IMR-90 (cell line): Measurements from ENCODE around the gene ZBP1. TPM values are rescaled to one million over a fixed set of nuclear protein-coding genes. Genes with fewer than 3 reads are reported as not detected.

Experiments used
- ATAC-seq: fragments of 200-7000 bp; cut with Tn5 transposase; 2 replicates; pipeline ENCODE4 v1.9.1; 2020; ENCODE audit warnings: low read depth, mild to moderate bottlenecking, moderate library complexity
- BruUV-seq: library from RNA; stranded (reverse); fragments of 400-500 nt; replicated peaks from 2 replicates; lab custom pipeline; 2021; lab: Mats Ljungman, UMichigan
- CTCF ChIA-PET: fragments of 300-600 bp; formaldehyde crosslinking; extraction: SDS; loops from one replicate; lab custom pipeline; 2021; ENCODE audit warnings: antibody characterized with exemption; lab: Yijun Ruan, JAX
- POLR2A ChIA-PET: fragments of 300-600 bp; sonication (Branson Sonifier 250); formaldehyde crosslinking; loops from one replicate; lab custom pipeline; 2022; ENCODE audit warnings: antibody characterized with exemption; ENCODE audit not compliant: unreplicated experiment; lab: Charles Lee
- DNase-seq: peaks from one replicate; pipeline ENCODE4 v3.0.0; 2013
- H2AFZ ChIP-seq: replicated peaks from 2 replicates; pipeline ENCODE3; 2013; ENCODE audit warnings: low read length, mild to moderate bottlenecking; ENCODE audit not compliant: poor library complexity
- H2AK5ac ChIP-seq: 2 replicates; pipeline ENCODE4 v1.6.1; 2013; ENCODE audit warnings: low read depth, low read length, inconsistent platforms
- H2AK9ac ChIP-seq: replicated peaks from 2 replicates; pipeline ENCODE3; 2013; ENCODE audit warnings: mild to moderate bottlenecking, low read depth, low read length, moderate library complexity; ENCODE audit not compliant: poor library complexity
- H2BK120ac ChIP-seq: 2 replicates; pipeline ENCODE4 v1.6.1; 2013; ENCODE audit warnings: low read depth, low read length, inconsistent platforms
- H2BK15ac ChIP-seq: 3 replicates; pipeline ENCODE4 v1.6.1; 2013; ENCODE audit warnings: low read depth, low read length, inconsistent platforms
- H2BK20ac ChIP-seq: 2 replicates; pipeline ENCODE4 v1.6.1; 2013; ENCODE audit warnings: low read depth, mild to moderate bottlenecking, inconsistent platforms, low read length, moderate library complexity
- H2BK5ac ChIP-seq: 2 replicates; pipeline ENCODE4 v1.6.1; 2013; ENCODE audit warnings: mild to moderate bottlenecking, low read depth, low read length, inconsistent platforms; ENCODE audit not compliant: poor library complexity, severe bottlenecking
- H3K14ac ChIP-seq: replicated peaks from 2 replicates; pipeline ENCODE4 v1.6.1; 2013; ENCODE audit warnings: low read depth, low read length, inconsistent platforms
- H3K18ac ChIP-seq: 2 replicates; pipeline ENCODE4 v1.6.1; 2013; ENCODE audit warnings: low read depth, low read length, control low read depth
- H3K23ac ChIP-seq: 2 replicates; pipeline ENCODE4 v1.6.1; 2013; ENCODE audit warnings: low read depth, low read length, inconsistent platforms
- H3K27ac ChIP-seq: 2 replicates; pipeline ENCODE4 v1.5.1; 2013; ENCODE audit warnings: mild to moderate bottlenecking, control low read depth, low read length; ENCODE audit not compliant: insufficient read depth
- H3K27me3 ChIP-seq: 2 replicates; pipeline ENCODE4 v1.6.1; 2013; ENCODE audit warnings: low read length; ENCODE audit not compliant: control insufficient read depth, insufficient read depth
- H3K36me3 ChIP-seq: 2 replicates; pipeline ENCODE4 v1.6.1; 2013; ENCODE audit warnings: low read length, mixed read lengths; ENCODE audit not compliant: control insufficient read depth, insufficient read depth
- H3K4ac ChIP-seq: 2 replicates; pipeline ENCODE4 v1.6.1; 2013; ENCODE audit warnings: low read depth, low read length, inconsistent platforms
- H3K4me1 ChIP-seq: 2 replicates; pipeline ENCODE4 v1.6.1; 2013; ENCODE audit warnings: low read length, mixed read lengths; ENCODE audit not compliant: control insufficient read depth, insufficient read depth
- H3K4me2 ChIP-seq: 2 replicates; pipeline ENCODE4 v1.6.1; 2013; ENCODE audit warnings: low read depth, mild to moderate bottlenecking, control low read depth, low read length, moderate library complexity
- H3K4me3 ChIP-seq: 2 replicates; pipeline ENCODE4 v1.5.1; 2013; ENCODE audit warnings: low read depth, mild to moderate bottlenecking, control low read depth, low read length, moderate library complexity; ENCODE audit not compliant: insufficient read depth
- H3K56ac ChIP-seq: 2 replicates; pipeline ENCODE4 v1.6.1; 2013; ENCODE audit warnings: low read length, inconsistent platforms; ENCODE audit not compliant: insufficient read depth; ENCODE audit errors: extremely low read depth
- H3K79me1 ChIP-seq, 2 experiments: 2 replicates each; pipeline ENCODE4 v1.6.1; 2013; ENCODE audit warnings: low read length in 2 of 2, inconsistent platforms in 1 of 2, low read depth in 1 of 2
- H3K9ac ChIP-seq: 2 replicates; pipeline ENCODE4 v1.6.1; 2013; ENCODE audit warnings: low read depth, low read length, control low read depth
- H3K9me1 ChIP-seq: 2 replicates; pipeline ENCODE4 v1.6.1; 2013; ENCODE audit warnings: low read length, inconsistent platforms; ENCODE audit not compliant: insufficient read depth
- H3K9me3 ChIP-seq: 2 replicates; pipeline ENCODE4 v1.6.1; 2013; ENCODE audit warnings: low read length; ENCODE audit not compliant: control insufficient read depth, insufficient read depth
- H4K20me1 ChIP-seq: 2 replicates; pipeline ENCODE4 v1.6.1; 2013; ENCODE audit warnings: low read length, inconsistent platforms; ENCODE audit not compliant: insufficient read depth
- H4K5ac ChIP-seq: 2 replicates; pipeline ENCODE4 v1.6.1; 2013; ENCODE audit warnings: mild to moderate bottlenecking, low read depth, low read length, control low read depth
- H4K8ac ChIP-seq, 2 experiments: 2 replicates each; pipeline ENCODE4 v1.6.1; 2013; ENCODE audit warnings: low read depth in 2 of 2, low read length in 2 of 2, control low read depth in 1 of 2, inconsistent platforms in 1 of 2
- H4K91ac ChIP-seq: 2 replicates; pipeline ENCODE4 v1.6.1; 2013; ENCODE audit warnings: low read depth, low read length, inconsistent platforms; ENCODE audit not compliant: insufficient read depth
- BHLHE40 ChIP-seq: fragments of 150-350 bp; IDR thresholded peaks from 2 replicates; pipeline ENCODE4 v1.6.1; 2016; ENCODE audit warnings: mild to moderate bottlenecking, low read depth, low read length
- CHD1 ChIP-seq: IDR thresholded peaks from 2 replicates; pipeline ENCODE4 v1.6.1; 2012; ENCODE audit warnings: low read depth, low read length, improper control_type of control experiment
- FOS ChIP-seq: fragments of 150-350 bp; IDR thresholded peaks from 2 replicates; pipeline ENCODE4 v1.6.1; 2016; ENCODE audit warnings: low read depth, low read length
- MAFK ChIP-seq: IDR thresholded peaks from 2 replicates; pipeline ENCODE4 v1.6.1; 2012; ENCODE audit warnings: low read depth, low read length, improper control_type of control experiment
- MAZ ChIP-seq: IDR thresholded peaks from 2 replicates; pipeline ENCODE4 v1.6.1; 2012; ENCODE audit warnings: low read depth, mild to moderate bottlenecking, low read length, improper control_type of control experiment, moderate library complexity, borderline replicate concordance
- MXI1 ChIP-seq: IDR thresholded peaks from 2 replicates; pipeline ENCODE4 v1.6.1; 2012; ENCODE audit warnings: low read depth, mild to moderate bottlenecking, low read length, moderate library complexity, borderline replicate concordance
- NFE2L2 ChIP-seq: fragments of 150-350 bp; IDR thresholded peaks from 2 replicates; pipeline ENCODE4 v1.6.1; 2016; ENCODE audit warnings: low read depth, mild to moderate bottlenecking, low read length
- POLR2A ChIP-seq: IDR thresholded peaks from 2 replicates; pipeline ENCODE4 v1.6.1; 2012; ENCODE audit warnings: mild to moderate bottlenecking, low read depth, low read length
- RAD21 ChIP-seq: IDR thresholded peaks from 2 replicates; pipeline ENCODE4 v1.6.1; 2012; ENCODE audit warnings: low read length, improper control_type of control experiment
- RCOR1 ChIP-seq: IDR thresholded peaks from 2 replicates; pipeline ENCODE4 v1.6.1; 2012; ENCODE audit warnings: mild to moderate bottlenecking, low read length, improper control_type of control experiment; ENCODE audit not compliant: insufficient replicate concordance
- RFX5 ChIP-seq: IDR thresholded peaks from 2 replicates; pipeline ENCODE4 v1.8.0; 2012; ENCODE audit warnings: low read depth, mild to moderate bottlenecking, low read length, moderate library complexity
- SMC3 ChIP-seq: fragments of 150-350 bp; IDR thresholded peaks from 2 replicates; pipeline ENCODE4 v1.6.1; 2016; ENCODE audit warnings: low read depth, mild to moderate bottlenecking, antibody characterized with exemption, low read length, moderate library complexity
- WGBS, 2 experiments: methylation state at CpG; one replicate each; pipeline versions ENCODE4 v1.1.5 to v1.1.7; 2013; ENCODE audit warnings: missing lambda C conversion rate in 2 of 2; ENCODE audit not compliant: insufficient read length in 1 of 2; ENCODE audit errors: extremely low coverage in 2 of 2; 5-methylcytosine and 5-hydroxymethylcytosine counted together
- dilution Hi-C: fragments of 300-500 bp; cut with HindIII; formaldehyde crosslinking; loops from one replicate; pipeline ENCODE4 v1.14.3; 2018; ENCODE audit warnings: low sequenced_read_pairs; ENCODE audit not compliant: unreplicated experiment
- in situ Hi-C: fragments of 300-500 bp; cut with MboI; formaldehyde crosslinking; loops from 3 replicates; pipeline ENCODE4 v1.14.3; 2019; ENCODE audit warnings: low sequenced_read_pairs, inconsistent platforms, mixed read lengths
- intact Hi-C: fragments of 100-400 bp; cut with micrococcal nuclease; formaldehyde crosslinking; loops from 2 replicates; pipeline ENCODE4 v1.10.0; 2022
- polyA plus RNA-seq, 3 experiments: library from polyadenylated mRNA; depleted of rRNA; stranded (reverse); fragments of >200 nt; gene quantifications; 2 replicates each; pipeline ENCODE4 v1.2.3, GENCODE V29; 2012; ENCODE audit warnings: low replicate concordance in 1 of 3
- total RNA-seq: library from RNA; depleted of rRNA; stranded (reverse); fragments of >200 nt; gene quantifications from 2 replicates; pipeline ENCODE4 v1.2.3, GENCODE V29; 2012
- TF ChIP-seq, protein P1 (sequence below): fragments of 150-350 bp; IDR thresholded peaks from 2 replicates; pipeline ENCODE4 v1.6.1; 2017; ENCODE audit warnings: mild to moderate bottlenecking, antibody characterized with exemption, low read length, low read depth
- TF ChIP-seq, protein P2 (sequence below): conservative IDR thresholded peaks from 2 replicates; pipeline ENCODE4 v1.5.1; 2012; ENCODE audit warnings: mild to moderate bottlenecking, low read depth, low read length, improper control_type of control experiment
- TF ChIP-seq, protein P3 (sequence below): fragments of 150-350 bp; IDR thresholded peaks from 2 replicates; pipeline ENCODE4 v1.6.1; 2016; ENCODE audit warnings: low read depth, mild to moderate bottlenecking, low read length, moderate library complexity, borderline replicate concordance

The ZBP1 gene
- total and polyA plus RNA-seq, 2 of the 4 experiments (the other 2 are of a cell fraction) = not detected

DNA sequence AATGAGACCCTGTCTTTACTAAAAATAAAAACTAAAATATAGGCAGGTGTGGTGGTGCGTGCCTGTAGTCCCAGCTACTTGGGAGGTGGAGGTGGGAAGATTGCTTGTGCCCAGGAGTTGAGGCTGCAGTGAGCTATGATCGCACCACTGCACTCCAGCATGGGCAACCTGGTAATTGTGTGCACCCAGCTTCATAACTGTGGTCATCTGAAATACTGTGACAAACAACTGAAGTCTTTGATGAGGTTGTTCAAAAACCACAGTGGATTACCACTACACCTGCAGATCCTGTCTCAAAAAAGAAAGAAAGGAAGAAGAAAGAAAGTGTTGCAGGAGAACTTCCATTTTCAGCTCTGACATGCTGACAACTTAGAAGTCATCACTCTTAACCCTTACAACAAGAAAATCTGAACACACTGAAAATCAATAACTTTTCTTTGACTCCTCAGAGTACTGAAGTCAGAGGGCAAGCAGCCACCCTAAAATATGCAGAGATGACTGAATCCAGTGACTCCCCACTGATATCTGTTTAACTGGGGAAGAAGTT, 13.8 kb upstream of the ZBP1 start:
- TF ChIP-seq FOS (no peak), MXI1 (no peak), RCOR1 (no peak), BHLHE40 (no peak), RAD21 (no peak), RFX5 (no peak), CHD1 (no peak), SMC3 (no peak), MAZ (no peak), NFE2L2 (no peak), POLR2A (no peak), MAFK (no peak)
- TF ChIP-seq, protein P1, sequence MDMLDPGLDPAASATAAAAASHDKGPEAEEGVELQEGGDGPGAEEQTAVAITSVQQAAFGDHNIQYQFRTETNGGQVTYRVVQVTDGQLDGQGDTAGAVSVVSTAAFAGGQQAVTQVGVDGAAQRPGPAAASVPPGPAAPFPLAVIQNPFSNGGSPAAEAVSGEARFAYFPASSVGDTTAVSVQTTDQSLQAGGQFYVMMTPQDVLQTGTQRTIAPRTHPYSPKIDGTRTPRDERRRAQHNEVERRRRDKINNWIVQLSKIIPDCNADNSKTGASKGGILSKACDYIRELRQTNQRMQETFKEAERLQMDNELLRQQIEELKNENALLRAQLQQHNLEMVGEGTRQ = no peak
- TF ChIP-seq, protein P2, sequence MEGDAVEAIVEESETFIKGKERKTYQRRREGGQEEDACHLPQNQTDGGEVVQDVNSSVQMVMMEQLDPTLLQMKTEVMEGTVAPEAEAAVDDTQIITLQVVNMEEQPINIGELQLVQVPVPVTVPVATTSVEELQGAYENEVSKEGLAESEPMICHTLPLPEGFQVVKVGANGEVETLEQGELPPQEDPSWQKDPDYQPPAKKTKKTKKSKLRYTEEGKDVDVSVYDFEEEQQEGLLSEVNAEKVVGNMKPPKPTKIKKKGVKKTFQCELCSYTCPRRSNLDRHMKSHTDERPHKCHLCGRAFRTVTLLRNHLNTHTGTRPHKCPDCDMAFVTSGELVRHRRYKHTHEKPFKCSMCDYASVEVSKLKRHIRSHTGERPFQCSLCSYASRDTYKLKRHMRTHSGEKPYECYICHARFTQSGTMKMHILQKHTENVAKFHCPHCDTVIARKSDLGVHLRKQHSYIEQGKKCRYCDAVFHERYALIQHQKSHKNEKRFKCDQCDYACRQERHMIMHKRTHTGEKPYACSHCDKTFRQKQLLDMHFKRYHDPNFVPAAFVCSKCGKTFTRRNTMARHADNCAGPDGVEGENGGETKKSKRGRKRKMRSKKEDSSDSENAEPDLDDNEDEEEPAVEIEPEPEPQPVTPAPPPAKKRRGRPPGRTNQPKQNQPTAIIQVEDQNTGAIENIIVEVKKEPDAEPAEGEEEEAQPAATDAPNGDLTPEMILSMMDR = no peak
- TF ChIP-seq, protein P3, sequence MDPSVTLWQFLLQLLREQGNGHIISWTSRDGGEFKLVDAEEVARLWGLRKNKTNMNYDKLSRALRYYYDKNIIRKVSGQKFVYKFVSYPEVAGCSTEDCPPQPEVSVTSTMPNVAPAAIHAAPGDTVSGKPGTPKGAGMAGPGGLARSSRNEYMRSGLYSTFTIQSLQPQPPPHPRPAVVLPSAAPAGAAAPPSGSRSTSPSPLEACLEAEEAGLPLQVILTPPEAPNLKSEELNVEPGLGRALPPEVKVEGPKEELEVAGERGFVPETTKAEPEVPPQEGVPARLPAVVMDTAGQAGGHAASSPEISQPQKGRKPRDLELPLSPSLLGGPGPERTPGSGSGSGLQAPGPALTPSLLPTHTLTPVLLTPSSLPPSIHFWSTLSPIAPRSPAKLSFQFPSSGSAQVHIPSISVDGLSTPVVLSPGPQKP = no peak
- H4K5ac ChIP-seq = no peak overlapping the region
- H2BK5ac ChIP-seq = no peak overlapping the region
- no TSS peak for BruUV-seq
- ATAC-seq (no peak), DNase-seq (no peak)
- dilution Hi-C loops (no loop called here), in situ Hi-C loops (no loop called here), intact Hi-C loops (no loop called here)
- H3K9me3 ChIP-seq = no peaks in the 10 kb centered on the region
- H3K9me1 ChIP-seq = no peaks in the 10 kb centered on the region
- no peak overlapping the region for H3K18ac ChIP-seq
- H3K4ac ChIP-seq = no peak overlapping the region
- H3K14ac ChIP-seq = no peak overlapping the region
- no peak overlapping the region for H2AK9ac ChIP-seq
- ChIA-PET POLR2A (no interaction called here), CTCF (no interaction called here)
- no peak overlapping the region for H4K8ac ChIP-seq
- no peak overlapping the region for H3K4me3 ChIP-seq
- H3K27ac ChIP-seq = no peak overlapping the region
- H3K9ac ChIP-seq = no peak overlapping the region
- H2AK5ac ChIP-seq = no peak overlapping the region
- H3K4me1 ChIP-seq = no peaks in the 10 kb centered on the region
- peaks cover 4% of the 10 kb centered on the region for H3K27me3 ChIP-seq
- no peak overlapping the region for H2BK15ac ChIP-seq
- WGBS, 2 experiments = 60% methylated on average over 2 of the region's 2 CpGs; no CpG with 5 or more reads in 1 of the 2 experiments
- no peaks in the 10 kb centered on the region for H3K36me3 ChIP-seq
- no peaks in the 10 kb centered on the region for H3K79me1 ChIP-seq
- H3K23ac ChIP-seq = no peak overlapping the region
- H3K56ac ChIP-seq = no peak overlapping the region
- no peak overlapping the region for H3K4me2 ChIP-seq
- no peak overlapping the region for H2AFZ ChIP-seq
- H2BK20ac ChIP-seq = no peak overlapping the region
- H2BK120ac ChIP-seq = no peak overlapping the region
- H4K91ac ChIP-seq = no peak overlapping the region
- no peaks in the 10 kb centered on the region for H4K20me1 ChIP-seq
